Activated CD4-positive, alpha-beta T cell treated with anti-CD3 and anti-CD28 coated beads, Interleukin-2, amount 10 ng/mL, durations not matched to agents 24 days and 14 days (primary cell): ENCODE measurements around the gene OR51A7. TPM values are rescaled to one million over a fixed set of nuclear protein-coding genes. Genes with fewer than 3 reads are reported as not detected.
"Not testable (repeated sequence)": the region's sequence is repeated elsewhere in the genome, so short reads cannot be mapped to it uniquely, and the experiment has no call there.

Source experiments
- DNase-seq: peaks from one replicate; pipeline ENCODE4 v3.0.0; 2022
- H3K27ac Mint-ChIP-seq: one replicate; pipeline ENCODE4 v1.8.0; 2022; ENCODE audit warnings: mild to moderate bottlenecking, mixed read lengths
- H3K27me3 Mint-ChIP-seq: one replicate; pipeline ENCODE4 v1.8.0; 2022; ENCODE audit warnings: mixed read lengths
- H3K36me3 Mint-ChIP-seq: one replicate; pipeline ENCODE4 v1.8.0; 2022; ENCODE audit warnings: low read depth, mild to moderate bottlenecking, mixed read lengths
- H3K4me1 Mint-ChIP-seq: one replicate; pipeline ENCODE4 v1.8.0; 2021; ENCODE audit warnings: mixed read lengths
- H3K4me3 Mint-ChIP-seq: one replicate; pipeline ENCODE4 v1.8.0; 2022; ENCODE audit warnings: mild to moderate bottlenecking, moderate library complexity, mixed read lengths
- H3K9me3 Mint-ChIP-seq: one replicate; pipeline ENCODE4 v1.8.0; 2021; ENCODE audit warnings: mixed read lengths
- intact Hi-C: fragments of 100-400 bp; cut with micrococcal nuclease; formaldehyde crosslinking; loops from one replicate; pipeline ENCODE4 v1.15.1; 2023
- total RNA-seq: library from RNA; stranded (reverse); gene quantifications from 2 replicates; pipeline ENCODE4 v1.2.3, GENCODE V29; 2022

The OR51A7 gene
- total RNA-seq, 1 donor from 2014 or later: not detected

- intact Hi-C loops: no loop called here
- Mint-ChIP-seq H3K27me3 (no peaks in the 10 kb centered on the region), H3K36me3 (no peaks in the 10 kb centered on the region), H3K27ac (no peak within 1 kb of the TSS), H3K9me3 (no peaks in the 10 kb centered on the region), H3K4me1 (no peaks in the 10 kb centered on the region), H3K4me3 (no peak within 1 kb of the TSS)
- DNase-seq: no peak
These were observed 15.7 kb downstream of the OR51A7 start, which contains the start of gene OR51G2 for GRCh38 chr11:4919250-4919649. Gene OR51G2, minus strand, starts transcription at chr11:4919350. Its CDS starts 3,687 bp downstream, at chr11:4915663.

- Mint-ChIP-seq H3K9me3 (no peaks in the 10 kb centered on the region), H3K27ac (no peak overlapping the region), H3K4me1 (no peaks in the 10 kb centered on the region), H3K36me3 (no peaks in the 10 kb centered on the region), H3K27me3 (no peaks in the 10 kb centered on the region), H3K4me3 (no peak overlapping the region)
- DNase-seq: no peak
- intact Hi-C loops: no loop called here
These were observed 18.2 kb downstream of the OR51A7 start for GRCh38 chr11:4921796-4922195.

GRCh38 chr11:4922304-4922703 is 18.7 kb downstream of the OR51A7 start:
- no peak for DNase-seq
- H3K9me3 Mint-ChIP-seq: no peaks in the 10 kb centered on the region
- no peak overlapping the region for H3K4me3 Mint-ChIP-seq
- intact Hi-C loops: no loop called here
- H3K4me1 Mint-ChIP-seq: no peaks in the 10 kb centered on the region
- no peak overlapping the region for H3K27ac Mint-ChIP-seq
- H3K27me3 Mint-ChIP-seq: no peaks in the 10 kb centered on the region
- no peaks in the 10 kb centered on the region for H3K36me3 Mint-ChIP-seq

GRCh38 chr11:4924239-4924638 is 20.7 kb downstream of the OR51A7 start, which contains the start of gene OR51G1:
Gene OR51G1, minus strand, starts transcription at chr11:4924339. Its CDS starts 0 bp downstream, at chr11:4924339.
- Mint-ChIP-seq H3K27me3 (no peaks in the 10 kb centered on the region), H3K9me3 (no peaks in the 10 kb centered on the region), H3K4me1 (no peaks in the 10 kb centered on the region), H3K27ac (no peak within 1 kb of the TSS), H3K36me3 (no peaks in the 10 kb centered on the region), H3K4me3 (no peak within 1 kb of the TSS)
- intact Hi-C loops: no loop called here
- DNase-seq: no peak

GRCh38 chr11:4926608-4927007 is 23.0 kb downstream of the OR51A7 start:
- H3K36me3 Mint-ChIP-seq: no peaks in the 10 kb centered on the region
- no peaks in the 10 kb centered on the region for H3K9me3 Mint-ChIP-seq
- intact Hi-C loops: no loop called here
- no peak overlapping the region for H3K27ac Mint-ChIP-seq
- no peak overlapping the region for H3K4me3 Mint-ChIP-seq
- DNase-seq: no peak
- H3K4me1 Mint-ChIP-seq: no peaks in the 10 kb centered on the region
- no peaks in the 10 kb centered on the region for H3K27me3 Mint-ChIP-seq

GRCh38 chr11:4932751-4933150 is 29.2 kb downstream of the OR51A7 start:
- intact Hi-C loops: no loop called here
- no peaks in the 10 kb centered on the region for H3K27me3 Mint-ChIP-seq
- no peaks in the 10 kb centered on the region for H3K36me3 Mint-ChIP-seq
- no peaks in the 10 kb centered on the region for H3K4me1 Mint-ChIP-seq
- H3K4me3 Mint-ChIP-seq: no peak overlapping the region
- H3K9me3 Mint-ChIP-seq: no peaks in the 10 kb centered on the region
- no peak overlapping the region for H3K27ac Mint-ChIP-seq
- no peak for DNase-seq

- DNase-seq: no peak
- Mint-ChIP-seq H3K4me1 (no peaks in the 10 kb centered on the region), H3K9me3 (no peaks in the 10 kb centered on the region), H3K4me3 (no peak overlapping the region), H3K27ac (no peak overlapping the region), H3K36me3 (no peaks in the 10 kb centered on the region), H3K27me3 (no peaks in the 10 kb centered on the region)
- intact Hi-C loops: no loop called here
These were observed 33.2 kb downstream of the OR51A7 start for GRCh38 chr11:4936745-4937144.

- DNase-seq: no peak
- H3K9me3 Mint-ChIP-seq: no peaks in the 10 kb centered on the region
- H3K36me3 Mint-ChIP-seq: no peaks in the 10 kb centered on the region
- H3K4me3 Mint-ChIP-seq: no peak within 1 kb of the TSS
- no peaks in the 10 kb centered on the region for H3K4me1 Mint-ChIP-seq
- intact Hi-C loops: no loop called here
- H3K27ac Mint-ChIP-seq: no peak within 1 kb of the TSS
- H3K27me3 Mint-ChIP-seq: no peaks in the 10 kb centered on the region
These were observed 43.9 kb downstream of the OR51A7 start, which contains the start of gene OR51A4 for GRCh38 chr11:4947505-4947904. Gene OR51A4, minus strand, starts transcription at chr11:4947605. Its CDS starts 505 bp downstream, at chr11:4947100.

GRCh38 chr11:4955613-4956012 is 52.0 kb downstream of the OR51A7 start, which contains the start of gene OR51A2:
Gene OR51A2, minus strand, starts transcription at chr11:4955713. Its CDS starts 0 bp downstream, at chr11:4955713.
- intact Hi-C loops: loop anchor here (1.0 kb wide), 1 partner anchor 9 kb away; no protein-coding TSS in a partner anchor

GRCh38 chr11:4957396-4957795 is 53.8 kb downstream of the OR51A7 start:
- H3K4me3 Mint-ChIP-seq: no peak overlapping the region
- no peak overlapping the region for H3K27ac Mint-ChIP-seq
- H3K4me1 Mint-ChIP-seq: no peaks in the 10 kb centered on the region
- H3K27me3 Mint-ChIP-seq: no peaks in the 10 kb centered on the region
- DNase-seq: no peak
- intact Hi-C loops: no loop called here
- no peaks in the 10 kb centered on the region for H3K9me3 Mint-ChIP-seq
- no peaks in the 10 kb centered on the region for H3K36me3 Mint-ChIP-seq

More at GRCh38 chr11:4955613-4956012, 52.0 kb downstream of the OR51A7 start, which contains the start of gene OR51A2:
- H3K36me3 Mint-ChIP-seq, H3K27me3 Mint-ChIP-seq, DNase-seq, H3K4me3 Mint-ChIP-seq, H3K27ac Mint-ChIP-seq, H3K9me3 Mint-ChIP-seq, H3K4me1 Mint-ChIP-seq: not testable (repeated sequence)

Other genes starting within 250 kb of the OR51A7 start
- gene OR51E2, start 205.9 kb upstream of the OR51A7 start, total RNA-seq: not detected in 2 replicates
- gene MMP26, start 199.0 kb upstream of the OR51A7 start, total RNA-seq: not detected in 2 replicates
- not detected in 2 replicates for gene OR51F1, start 133.8 kb upstream of the OR51A7 start, total RNA-seq
- gene OR52R1, start 99.4 kb upstream of the OR51A7 start, total RNA-seq: not detected in 2 replicates
- gene OR51F2, start 82.5 kb upstream of the OR51A7 start, total RNA-seq: not detected in 2 replicates
- not detected in 2 replicates for gene OR51S1, start 54.6 kb upstream of the OR51A7 start, total RNA-seq
- gene OR51T1, start 21.9 kb upstream of the OR51A7 start, total RNA-seq: not detected in 2 replicates
- not detected in 2 replicates for gene OR51G2, start 15.6 kb downstream of the OR51A7 start, total RNA-seq
- not detected in 2 replicates for gene OR51G1, start 20.6 kb downstream of the OR51A7 start, total RNA-seq
- not detected in 2 replicates for gene OR51A4, start 43.8 kb downstream of the OR51A7 start, total RNA-seq
- gene OR51A2, start 51.9 kb downstream of the OR51A7 start, total RNA-seq: not detected in 2 replicates
- gene OR51L1, start 91.1 kb downstream of the OR51A7 start, total RNA-seq: not detected in 2 replicates
- gene OR52J3, start 142.7 kb downstream of the OR51A7 start, total RNA-seq: not detected in 2 replicates
- gene OR52E2, start 155.8 kb downstream of the OR51A7 start, total RNA-seq: not detected in 2 replicates
- gene OR52E1, start 165.8 kb downstream of the OR51A7 start, total RNA-seq: not detected in 2 replicates
- gene OR52A5, start 234.6 kb downstream of the OR51A7 start, total RNA-seq: not detected in 2 replicates